Natural killer cell (primary cell): ENCODE data around the gene HSD17B13. TPM values are rescaled to one million over a fixed set of nuclear protein-coding genes. Genes with fewer than 3 reads are reported as not detected.

Experiments
- ATAC-seq, 3 donors: fragments of 150-1000 bp in 2 of 3; fragments of 200-7000 bp in 1 of 3; cut with Tn5 transposase; 1 replicate in 1 of 3; 2 replicates in 2 of 3; pipeline ENCODE4 v1.10.0; 2021; ENCODE audit warnings: mild to moderate bottlenecking in 2 of 3, moderate library complexity in 2 of 3
- DNase-seq, 2 donors: peaks; one replicate each; pipeline versions ENCODE4 v3.0.0 to v3.0.0-alpha.2; 2013 to 2021; ENCODE audit warnings: mixed read lengths in 1 of 2
- H3K27ac ChIP-seq: one replicate; pipeline ENCODE4 v1.5.1; 2013; ENCODE audit warnings: mild to moderate bottlenecking, low read length
- H3K27me3 ChIP-seq: one replicate; pipeline ENCODE4 v1.6.1; 2013; ENCODE audit warnings: low read length; ENCODE audit not compliant: control insufficient read depth, insufficient read depth
- H3K36me3 ChIP-seq: one replicate; pipeline ENCODE4 v1.6.1; 2013; ENCODE audit warnings: low read length; ENCODE audit not compliant: control insufficient read depth, insufficient read depth
- H3K4me1 ChIP-seq: one replicate; pipeline ENCODE4 v1.6.1; 2013; ENCODE audit warnings: low read length; ENCODE audit not compliant: control insufficient read depth, insufficient read depth
- H3K4me3 ChIP-seq: one replicate; pipeline ENCODE4 v1.5.1; 2013; ENCODE audit warnings: low read length
- H3K9me3 ChIP-seq: one replicate; pipeline ENCODE4 v1.6.1; 2013; ENCODE audit warnings: low read length; ENCODE audit not compliant: control insufficient read depth, insufficient read depth
- H3K27ac Mint-ChIP-seq, 2 donors: one replicate each; pipeline ENCODE4 v1.8.0; 2022; ENCODE audit warnings: mild to moderate bottlenecking in 2 of 2, mixed read lengths in 2 of 2, moderate library complexity in 1 of 2
- H3K27me3 Mint-ChIP-seq, 2 donors: one replicate each; pipeline ENCODE4 v1.8.0; 2022; ENCODE audit warnings: low read depth in 2 of 2, mixed read lengths in 2 of 2
- H3K36me3 Mint-ChIP-seq: one replicate; pipeline ENCODE4 v1.8.0; 2022; ENCODE audit warnings: mixed read lengths
- H3K4me1 Mint-ChIP-seq, 2 donors: one replicate each; pipeline ENCODE4 v1.8.0; 2022; ENCODE audit warnings: mixed read lengths in 2 of 2
- H3K4me3 Mint-ChIP-seq: one replicate; pipeline ENCODE4 v1.8.0; 2022; ENCODE audit warnings: mild to moderate bottlenecking, moderate library complexity, mixed read lengths
- H3K9me3 Mint-ChIP-seq, 2 donors: one replicate each; pipeline ENCODE4 v1.8.0; 2022; ENCODE audit warnings: mixed read lengths in 2 of 2
- CTCF ChIP-seq: fragments of 200-600 bp; IDR thresholded peaks from one replicate; pipeline ENCODE4 v1.8.0; 2022; ENCODE audit warnings: antibody characterized with exemption
- WGBS: methylation state at CpG from one replicate; pipeline ENCODE4 v1.1.7; 2013; ENCODE audit warnings: missing lambda C conversion rate; ENCODE audit not compliant: insufficient coverage; 5-methylcytosine and 5-hydroxymethylcytosine counted together
- intact Hi-C: fragments of 100-400 bp; cut with micrococcal nuclease; formaldehyde crosslinking; loops from one replicate; pipeline ENCODE4 v1.14.2; 2022
- total RNA-seq, 4 donors: library from RNA; stranded (reverse); fragments of 120-200 nt in 1 of 4; gene quantifications; one replicate each; pipeline versions ENCODE4 v1.2.3 to v1.2.4, GENCODE V29; 2013 to 2022

Gene HSD17B13
- total RNA-seq, 3 donors from 2014 or later (not counting 1 experiment from before 2014, with no cell fraction given), result 0.33 to 0.95 (median 0.73) TPM

- Mint-ChIP-seq H3K27me3 (no peaks in the 10 kb centered on the region), H3K27ac (peak overlapping the region in 1 of 2 donors; percentile 27), H3K36me3 (peaks cover 7% of the 10 kb centered on the region), H3K4me3 (no peak overlapping the region), H3K4me1 (peaks cover 0 to 9% of the 10 kb centered on the region in 2 donors), H3K9me3 (no peaks in the 10 kb centered on the region)
- Histone ChIP-seq H3K27me3 (no peaks in the 10 kb centered on the region), H3K4me3 (no peak overlapping the region), H3K9me3 (no peaks in the 10 kb centered on the region), H3K36me3 (peaks cover 51% of the 10 kb centered on the region), H3K4me1 (no peaks in the 10 kb centered on the region), H3K27ac (no peak overlapping the region)
- no peak for ATAC-seq
- no peak for TF ChIP-seq CTCF
- intact Hi-C loops, result no loop called here
- no peak for DNase-seq
- 100% methylated on average over 2 of the region's 2 CpGs for WGBS
Measured at GRCh38 chr4:87363552-87363951, 40.9 kb upstream of the HSD17B13 start.

GRCh38 chr4:87360338-87360935, 37.8 kb upstream of the HSD17B13 start:
- peaks cover 2% of the 10 kb centered on the region for H3K36me3 Mint-ChIP-seq
- WGBS, result 82% methylated on average over 5 of the region's 7 CpGs
- no peaks in the 10 kb centered on the region for H3K9me3 Mint-ChIP-seq
- no peak for DNase-seq
- Histone ChIP-seq H3K9me3 (no peaks in the 10 kb centered on the region), H3K36me3 (peaks cover 46% of the 10 kb centered on the region), H3K4me3 (no peak overlapping the region), H3K4me1 (no peaks in the 10 kb centered on the region), H3K27ac (no peak overlapping the region), H3K27me3 (no peaks in the 10 kb centered on the region)
- ATAC-seq, result no peak
- no peak for TF ChIP-seq CTCF
- H3K4me3 Mint-ChIP-seq, result no peak overlapping the region
- H3K27ac Mint-ChIP-seq, result no peak overlapping the region
- no peaks in the 10 kb centered on the region for H3K27me3 Mint-ChIP-seq
- intact Hi-C loops, result no loop called here
- H3K4me1 Mint-ChIP-seq, result peaks cover 0 to 9% of the 10 kb centered on the region in 2 donors

GRCh38 chr4:87359258-87359657, 36.6 kb upstream of the HSD17B13 start:
- H3K27me3 ChIP-seq, result no peaks in the 10 kb centered on the region
- no peaks in the 10 kb centered on the region for H3K9me3 Mint-ChIP-seq
- peak overlapping the region in 1 of 2 donors; percentile 48 for H3K27ac Mint-ChIP-seq
- DNase-seq (no peak), ATAC-seq (no peak)
- peaks cover 41% of the 10 kb centered on the region for H3K36me3 ChIP-seq
- no peak overlapping the region for H3K4me3 ChIP-seq
- H3K4me3 Mint-ChIP-seq, result no peak overlapping the region
- TF ChIP-seq CTCF, result no peak
- no peaks in the 10 kb centered on the region for H3K36me3 Mint-ChIP-seq
- no peaks in the 10 kb centered on the region for H3K9me3 ChIP-seq
- H3K27ac ChIP-seq, result no peak overlapping the region
- H3K4me1 Mint-ChIP-seq, result peaks cover 0 to 9% of the 10 kb centered on the region in 2 donors
- no peaks in the 10 kb centered on the region for H3K27me3 Mint-ChIP-seq
- intact Hi-C loops, result no loop called here
- 100% methylated on average over 4 of the region's 4 CpGs for WGBS
- no peaks in the 10 kb centered on the region for H3K4me1 ChIP-seq
